ENCODE measurements around the gene CYP4F3. TPM values are rescaled to one million over a fixed set of nuclear protein-coding genes. Genes with fewer than 3 reads are reported as not detected.
"Not testable (repeated sequence)": the region's sequence is repeated elsewhere in the genome, so short reads cannot be mapped to it uniquely, and the experiment has no call there.

Gene CYP4F3
- total RNA-seq, 4 donors from 2014 or later = 0.08 to 5.3 (median 0.81) TPM; not detected in 1

DNA sequence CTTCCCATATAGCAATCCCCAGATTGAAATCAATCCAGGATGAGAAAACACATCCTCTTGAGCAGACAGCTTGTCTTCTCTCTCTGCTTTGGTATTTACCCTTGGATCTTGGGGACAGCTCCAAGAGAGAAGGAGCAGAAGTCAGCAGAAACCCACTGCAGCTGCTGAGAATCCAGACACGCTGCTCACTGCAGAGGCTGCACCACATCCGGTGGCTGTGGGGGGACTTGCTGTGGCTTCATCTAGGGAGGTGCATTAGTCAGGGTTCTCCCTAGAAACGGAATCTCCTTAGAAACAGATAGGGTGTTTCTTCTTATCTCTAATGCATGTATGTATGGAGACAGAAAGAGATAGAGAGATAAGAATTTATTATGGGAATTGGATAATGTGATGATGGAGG, 34.9 kb downstream of the CYP4F3 start:
- H3K4me1 ChIP-seq = peaks cover 0 to 21% (median 9%) of the 10 kb centered on the region in 3 donors
- WGBS, 2 donors (ENCODE audit: low coverage in 1 of 2) = 40% methylated on average over 2 of the region's 3 CpGs; no CpG with 5 or more reads in 1 of the 2 donors
- H3K27ac ChIP-seq = no peak overlapping the region
- H3K27me3 ChIP-seq = no peaks in the 10 kb centered on the region
- TF ChIP-seq POLR2AphosphoS5 (IDR thresholded peaks at IDR 0.05) (no peak), EP300 (IDR thresholded peaks at IDR 0.05) (no peak), POLR2A (IDR thresholded peaks at IDR 0.05) (no peak), CTCF (IDR thresholded peaks at IDR 0.05) (no peak)
- H3K4me3 ChIP-seq = no peak overlapping the region
- H3K9me3 ChIP-seq = no peaks in the 10 kb centered on the region
- no peak for ATAC-seq
- H3K36me3 ChIP-seq = peaks cover 0 to 7% of the 10 kb centered on the region in 2 donors

GRCh38 chr19:15679089-15679488, 38.4 kb downstream of the CYP4F3 start:
- Histone ChIP-seq H3K27me3 (peaks cover 6% of the 10 kb centered on the region), H3K36me3 (peaks cover 0 to 29% of the 10 kb centered on the region in 2 donors), H3K4me1 (no peaks in the 10 kb centered on the region), H3K4me3 (no peak overlapping the region), H3K27ac (no peak overlapping the region), H3K9me3 (no peaks in the 10 kb centered on the region)
- TF ChIP-seq POLR2A (IDR thresholded peaks at IDR 0.05) (no peak), EP300 (IDR thresholded peaks at IDR 0.05) (no peak), CTCF (IDR thresholded peaks at IDR 0.05) (no peak), POLR2AphosphoS5 (IDR thresholded peaks at IDR 0.05) (no peak)
- no peak for ATAC-seq
- WGBS, 2 donors (ENCODE audit: low coverage in 1 of 2) = 25 to 27% methylated on average over 2 to 3 of the region's 4 CpGs

GRCh38 chr19:15679865-15680264, 39.2 kb downstream of the CYP4F3 start:
- H3K27me3 ChIP-seq, ATAC-seq, H3K4me3 ChIP-seq, H3K27ac ChIP-seq, H3K9me3 ChIP-seq, H3K4me1 ChIP-seq: not testable (repeated sequence)
- 44 to 83% methylated on average over 2 to 3 of the region's 4 CpGs for WGBS, 2 donors (ENCODE audit: low coverage in 1 of 2)
- peaks cover 0 to 35% of the 10 kb centered on the region in 2 donors for H3K36me3 ChIP-seq

DNA sequence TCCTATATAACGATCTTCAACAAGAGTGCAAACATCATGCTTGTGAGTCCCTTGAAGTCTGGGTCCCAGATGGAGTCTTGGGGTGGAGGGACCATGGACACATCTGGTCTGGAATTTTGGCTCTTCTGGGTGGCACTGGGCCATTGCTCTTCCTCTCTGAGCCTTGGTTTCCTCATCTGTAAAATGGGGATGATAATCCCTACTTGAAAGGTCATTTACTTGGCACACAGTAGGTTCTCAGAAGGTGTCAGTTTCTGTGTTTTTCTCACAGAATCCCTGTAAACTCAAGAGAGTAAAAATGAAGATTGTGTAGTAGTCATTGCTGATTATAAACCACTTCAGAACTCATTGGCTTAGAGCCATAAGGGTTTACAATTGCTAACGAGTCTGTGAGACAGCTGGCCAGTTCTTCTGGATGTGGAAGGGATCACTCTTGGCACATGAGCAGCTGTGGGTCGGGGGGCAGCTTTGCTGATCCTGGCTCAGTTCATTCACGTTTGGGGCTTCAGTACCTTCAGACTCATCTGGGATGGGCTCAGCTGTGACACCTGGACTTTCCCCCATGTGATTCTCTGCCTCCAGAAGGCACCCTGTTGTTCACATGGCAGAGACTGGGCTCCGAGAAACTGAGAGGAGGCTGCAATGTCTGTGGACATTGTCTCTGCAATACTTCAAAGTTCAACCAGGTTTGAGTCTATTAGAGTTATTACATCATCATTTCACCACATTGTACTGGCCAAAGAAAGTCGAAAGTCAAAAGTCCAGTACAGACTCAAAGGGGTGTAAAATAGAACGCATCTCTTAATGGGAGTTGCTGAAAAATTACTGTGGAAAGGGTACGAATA, 40.0 kb downstream of the CYP4F3 start:
- H3K27me3 ChIP-seq = peaks cover 6% of the 10 kb centered on the region
- WGBS, 2 donors (ENCODE audit: low coverage in 1 of 2) = 46 to 67% methylated on average over 6 to 7 of the region's 8 CpGs

GRCh38 chr19:15683411-15683810, 42.7 kb downstream of the CYP4F3 start:
- peaks cover 0 to 64% of the 10 kb centered on the region in 2 donors for H3K36me3 ChIP-seq
- H3K9me3 ChIP-seq = peaks cover 0 to 16% (median 0%) of the 10 kb centered on the region in 3 donors
- ATAC-seq = no peak
- no peak overlapping the region for H3K27ac ChIP-seq
- H3K4me1 ChIP-seq = no peaks in the 10 kb centered on the region
- peaks cover 6% of the 10 kb centered on the region for H3K27me3 ChIP-seq
- H3K4me3 ChIP-seq = no peak overlapping the region
- TF ChIP-seq EP300 (IDR thresholded peaks at IDR 0.05) = no peak
- TF ChIP-seq POLR2AphosphoS5 (IDR thresholded peaks at IDR 0.05) = no peak
- no peak for TF ChIP-seq CTCF (IDR thresholded peaks at IDR 0.05)
- TF ChIP-seq POLR2A (IDR thresholded peaks at IDR 0.05) = no peak
- 43 to 69% methylated on average over 1 to 5 of the region's 10 CpGs for WGBS, 2 donors (ENCODE audit: low coverage in 1 of 2)

More for the DNA sequence above, 40.0 kb downstream of the CYP4F3 start:
- Histone ChIP-seq H3K36me3 (peaks cover 0 to 44% of the 10 kb centered on the region in 2 donors), H3K9me3 (no peaks in the 10 kb centered on the region), H3K4me3 (no peak overlapping the region), H3K4me1 (no peaks in the 10 kb centered on the region), H3K27ac (no peak overlapping the region)
- ATAC-seq = no peak
- no peak for TF ChIP-seq POLR2AphosphoS5 (IDR thresholded peaks at IDR 0.05)
- TF ChIP-seq CTCF (IDR thresholded peaks at IDR 0.05) = no peak
- no peak for TF ChIP-seq EP300 (IDR thresholded peaks at IDR 0.05)
- TF ChIP-seq POLR2A (IDR thresholded peaks at IDR 0.05) = no peak

All from gastroesophageal sphincter (tissue), 4 donors.